A549 treated with dexamethasone at 1 μM for 4 hours (cell line): Measurements from ENCODE around the gene ARHGEF10L. TPM values are rescaled to one million over a fixed set of nuclear protein-coding genes. Genes with fewer than 3 reads are reported as not detected.

Experiments
- total RNA-seq: library from RNA; stranded (reverse); fragments of 200-300 nt; extraction: Qiagen RNA extraction; gene quantifications from 5 replicates; pipeline ENCODE4 v1.2.3, GENCODE V29; 2022

Gene ARHGEF10L, protein sequence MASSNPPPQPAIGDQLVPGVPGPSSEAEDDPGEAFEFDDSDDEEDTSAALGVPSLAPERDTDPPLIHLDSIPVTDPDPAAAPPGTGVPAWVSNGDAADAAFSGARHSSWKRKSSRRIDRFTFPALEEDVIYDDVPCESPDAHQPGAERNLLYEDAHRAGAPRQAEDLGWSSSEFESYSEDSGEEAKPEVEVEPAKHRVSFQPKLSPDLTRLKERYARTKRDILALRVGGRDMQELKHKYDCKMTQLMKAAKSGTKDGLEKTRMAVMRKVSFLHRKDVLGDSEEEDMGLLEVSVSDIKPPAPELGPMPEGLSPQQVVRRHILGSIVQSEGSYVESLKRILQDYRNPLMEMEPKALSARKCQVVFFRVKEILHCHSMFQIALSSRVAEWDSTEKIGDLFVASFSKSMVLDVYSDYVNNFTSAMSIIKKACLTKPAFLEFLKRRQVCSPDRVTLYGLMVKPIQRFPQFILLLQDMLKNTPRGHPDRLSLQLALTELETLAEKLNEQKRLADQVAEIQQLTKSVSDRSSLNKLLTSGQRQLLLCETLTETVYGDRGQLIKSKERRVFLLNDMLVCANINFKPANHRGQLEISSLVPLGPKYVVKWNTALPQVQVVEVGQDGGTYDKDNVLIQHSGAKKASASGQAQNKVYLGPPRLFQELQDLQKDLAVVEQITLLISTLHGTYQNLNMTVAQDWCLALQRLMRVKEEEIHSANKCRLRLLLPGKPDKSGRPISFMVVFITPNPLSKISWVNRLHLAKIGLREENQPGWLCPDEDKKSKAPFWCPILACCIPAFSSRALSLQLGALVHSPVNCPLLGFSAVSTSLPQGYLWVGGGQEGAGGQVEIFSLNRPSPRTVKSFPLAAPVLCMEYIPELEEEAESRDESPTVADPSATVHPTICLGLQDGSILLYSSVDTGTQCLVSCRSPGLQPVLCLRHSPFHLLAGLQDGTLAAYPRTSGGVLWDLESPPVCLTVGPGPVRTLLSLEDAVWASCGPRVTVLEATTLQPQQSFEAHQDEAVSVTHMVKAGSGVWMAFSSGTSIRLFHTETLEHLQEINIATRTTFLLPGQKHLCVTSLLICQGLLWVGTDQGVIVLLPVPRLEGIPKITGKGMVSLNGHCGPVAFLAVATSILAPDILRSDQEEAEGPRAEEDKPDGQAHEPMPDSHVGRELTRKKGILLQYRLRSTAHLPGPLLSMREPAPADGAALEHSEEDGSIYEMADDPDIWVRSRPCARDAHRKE (N-terminal part only)
- 4.7 to 6.9 TPM (median 6.3 TPM) in 5 replicates for total RNA-seq

DNA sequence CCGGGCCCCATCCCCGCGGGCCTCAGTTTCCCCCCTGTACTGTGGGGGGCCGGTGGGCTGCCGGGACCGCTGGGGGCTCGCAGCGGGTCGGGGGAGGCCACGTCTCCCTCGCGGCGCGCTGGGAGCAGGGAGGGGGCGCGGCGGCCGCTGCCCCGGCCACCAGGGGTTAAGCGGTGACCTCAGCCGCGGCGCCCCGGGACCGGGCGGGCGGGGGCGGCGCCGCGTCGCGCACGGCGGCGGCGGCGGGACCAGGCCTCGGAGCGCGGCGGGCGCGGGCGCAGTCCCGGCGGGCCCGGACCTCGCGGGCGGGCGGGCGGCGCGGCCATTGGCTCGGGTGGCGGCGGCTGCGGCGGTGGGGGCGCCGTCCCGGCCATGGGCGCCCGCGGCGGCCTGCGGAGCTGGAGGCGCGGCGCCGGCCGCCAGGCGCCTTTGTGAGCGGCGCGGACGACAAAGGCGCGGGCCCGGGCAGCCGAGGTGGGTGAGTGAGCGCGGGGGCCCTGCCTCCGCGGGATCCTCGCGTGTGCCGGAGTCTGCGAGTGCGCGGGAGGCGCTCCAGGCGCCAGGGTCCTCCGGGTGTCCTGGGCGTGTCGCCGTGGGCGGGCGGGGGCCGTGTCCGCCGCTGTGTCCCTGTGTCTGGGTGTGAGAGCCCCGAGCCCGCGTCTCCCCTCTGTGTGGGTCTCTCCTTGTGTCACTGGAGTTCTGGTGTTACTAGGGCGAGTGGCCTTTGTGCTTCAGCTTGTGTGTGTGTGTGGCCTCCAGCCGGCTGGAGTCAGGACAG is at the start of gene ARHGEF10L:
ARHGEF10L (plus strand) TSS at position 222 of the 778 bp plus-strand sequence. CDS start 40,898 bp downstream, outside the sequence.

Other genes with a start within 250 kb of the ARHGEF10L start
- gene PADI4, start 231.5 kb upstream of the ARHGEF10L start, total RNA-seq, result not detected in 5 replicates
- not detected in 5 replicates for gene PADI6, start 167.5 kb upstream of the ARHGEF10L start, total RNA-seq
- 48.7 to 61.0 TPM (median 57.6 TPM) in 5 replicates for gene RCC2, start 100.0 kb upstream of the ARHGEF10L start, total RNA-seq
- 1.5 to 1.8 TPM (median 1.7 TPM) in 5 replicates for gene ACTL8, start 215.6 kb downstream of the ARHGEF10L start, total RNA-seq